Adipose tissue (tissue), 3 donors: ENCODE results near the gene CSMD2. TPM values are rescaled to one million over a fixed set of nuclear protein-coding genes. Genes with fewer than 3 reads are reported as not detected.
"Not testable (repeated sequence)": the region's sequence is repeated elsewhere in the genome, so short reads cannot be mapped to it uniquely, and the experiment has no call there.

ENCODE experiments used
- H3K27ac ChIP-seq: one replicate; pipeline ENCODE4 v1.5.1; 2013; ENCODE audit warnings: low read depth, low read length
- whole genome bisulfite sequencing, 3 donors: extraction: QIAGEN DNeasy Blood & Tissue Kit; methylation state at CpG; one replicate each; pipeline ENCODE4 v1.1.7; 2013; 5-methylcytosine and 5-hydroxymethylcytosine counted together
- polyA plus RNA-seq, 3 donors: library from polyadenylated mRNA; stranded (reverse); fragments of 200-250 nt; gene quantifications; one replicate each; pipeline ENCODE4 v1.2.3, GENCODE V29; 2013
- donor health status: healthy with polysubstance abuse.
- donor health status: Bipolar disorder and iron deficiency.
- donor health status: healthy.

CSMD2 gene
- polyA plus RNA-seq, 3 donors: under 0.01 to 0.21 (median 0.07) TPM

- no peak overlapping the region for H3K27ac ChIP-seq
- 60 to 86% (median 75%) methylated on average over 5 of the region's 5 CpGs for WGBS, 3 donors
Observed at GRCh38 chr1:34034036-34034435, 131.0 kb downstream of the CSMD2 start.

GRCh38 chr1:34029954-34030353 lies 135.1 kb downstream of the CSMD2 start:
- 88 to 91% (median 88%) methylated on average over 2 of the region's 2 CpGs for WGBS, 3 donors
- H3K27ac ChIP-seq: no peak overlapping the region

- WGBS, 3 donors: 88 to 92% (median 89%) methylated on average over 3 of the region's 3 CpGs
- no peak overlapping the region for H3K27ac ChIP-seq
Observed at GRCh38 chr1:34029515-34029914, 135.5 kb downstream of the CSMD2 start.

GRCh38 chr1:34028381-34029055 lies 136.5 kb downstream of the CSMD2 start:
- 78 to 86% (median 82%) methylated on average over 11 of the region's 11 CpGs for WGBS, 3 donors
- H3K27ac ChIP-seq: no peak overlapping the region

GRCh38 chr1:34025675-34026074 lies 139.4 kb downstream of the CSMD2 start:
- 72 to 88% (median 74%) methylated on average over 3 of the region's 3 CpGs for WGBS, 3 donors
- H3K27ac ChIP-seq: no peak overlapping the region

GRCh38 chr1:34024485-34024884 lies 140.5 kb downstream of the CSMD2 start:
- no peak overlapping the region for H3K27ac ChIP-seq
- WGBS, 3 donors: 70 to 79% (median 75%) methylated on average over 4 of the region's 4 CpGs

- 62 to 66% (median 62%) methylated on average over 7 of the region's 7 CpGs for WGBS, 3 donors
- H3K27ac ChIP-seq: no peak overlapping the region
Observed at GRCh38 chr1:34019741-34020552, 145.1 kb downstream of the CSMD2 start.

- 64 to 70% (median 68%) methylated on average over 2 of the region's 2 CpGs for WGBS, 3 donors
- no peak overlapping the region for H3K27ac ChIP-seq
Observed at GRCh38 chr1:34018285-34018684, 146.7 kb downstream of the CSMD2 start.

- WGBS, 3 donors: 94 to 96% (median 96%) methylated on average over 3 of the region's 3 CpGs
- H3K27ac ChIP-seq: not testable (repeated sequence)
Observed at GRCh38 chr1:34016281-34016680, 148.7 kb downstream of the CSMD2 start.

GRCh38 chr1:34013958-34014737 lies 150.9 kb downstream of the CSMD2 start:
- H3K27ac ChIP-seq: no peak overlapping the region
- WGBS, 3 donors: 45 to 55% (median 54%) methylated on average over 11 of the region's 11 CpGs

- no peak overlapping the region for H3K27ac ChIP-seq
- 72 to 76% (median 72%) methylated on average over 10 of the region's 10 CpGs for WGBS, 3 donors
Observed at GRCh38 chr1:34013136-34013535, 151.9 kb downstream of the CSMD2 start.

- 58 to 67% (median 66%) methylated on average over 5 of the region's 5 CpGs for WGBS, 3 donors
Observed at GRCh38 chr1:34009340-34009985, 155.6 kb downstream of the CSMD2 start.

GRCh38 chr1:34007760-34008159 lies 157.3 kb downstream of the CSMD2 start:
- WGBS, 3 donors: 66 to 73% (median 66%) methylated on average over 2 of the region's 2 CpGs
- H3K27ac ChIP-seq: no peak overlapping the region

More at GRCh38 chr1:34009340-34009985, 155.6 kb downstream of the CSMD2 start:
- H3K27ac ChIP-seq: no peak overlapping the region

GRCh38 chr1:34005309-34005708 lies 159.7 kb downstream of the CSMD2 start:
- no peak overlapping the region for H3K27ac ChIP-seq
- WGBS, 3 donors: 84 to 100% (median 84%) methylated on average over 2 of the region's 2 CpGs

- no peak overlapping the region for H3K27ac ChIP-seq
- WGBS, 3 donors: 68 to 83% (median 76%) methylated on average over 2 of the region's 2 CpGs
Observed at GRCh38 chr1:34002810-34003209, 162.2 kb downstream of the CSMD2 start.

- whole genome bisulfite sequencing, 3 donors: 76 to 79% (median 77%) methylated on average over 13 of the region's 13 CpGs
- H3K27ac ChIP-seq: no peak overlapping the region
Observed at GRCh38 chr1:33997127-33998036, 167.6 kb downstream of the CSMD2 start.

GRCh38 chr1:33996281-33996680 lies 168.7 kb downstream of the CSMD2 start:
- no peak overlapping the region for H3K27ac ChIP-seq
- 85 to 88% (median 87%) methylated on average over 5 of the region's 5 CpGs for WGBS, 3 donors
